Gastroesophageal sphincter (tissue), 4 donors: ENCODE data around the gene MRRF. TPM values are rescaled to one million over a fixed set of nuclear protein-coding genes. Genes with fewer than 3 reads are reported as not detected.
A peak's percentile ranks its signal among the peaks of the same experiment; 100 is the strongest.

Experiments used
- ATAC-seq: fragments of 150-250 bp; one replicate; pipeline ENCODE4 v1.9.1; 2016; ENCODE audit warnings: mild to moderate bottlenecking, moderate library complexity
- H3K27ac ChIP-seq, 4 donors: fragments of 200-600 bp; sonication (generic) in 3 of 4; 1 replicate in 3 of 4; 2 replicates in 1 of 4; pipeline ENCODE4 v1.5.1; 2016 to 2019
- H3K27me3 ChIP-seq: fragments of 200-600 bp; sonication (generic); one replicate; pipeline ENCODE4 v1.5.1; 2019
- H3K36me3 ChIP-seq, 2 donors: fragments of 200-600 bp; sonication (generic); one replicate each; pipeline ENCODE4 v1.5.1; 2019; ENCODE audit warnings: control low read depth in 1 of 2
- H3K4me1 ChIP-seq, 3 donors: fragments of 200-600 bp; sonication (generic); 1 replicate in 2 of 3; 2 replicates in 1 of 3; pipeline ENCODE4 v1.5.1; 2016 to 2019; ENCODE audit warnings: control low read depth in 2 of 3
- H3K4me3 ChIP-seq, 2 donors: fragments of 200-600 bp; sonication (generic); one replicate each; pipeline ENCODE4 v1.5.1; 2019; ENCODE audit warnings: mild to moderate bottlenecking in 1 of 2, moderate library complexity in 1 of 2
- H3K9me3 ChIP-seq, 3 donors: fragments of 200-600 bp; sonication (generic); one replicate each; pipeline ENCODE4 v1.5.1; 2017 to 2019; ENCODE audit warnings: control low read depth in 2 of 3
- EP300 ChIP-seq: sonication (generic); formaldehyde crosslinking; IDR thresholded peaks from one replicate; pipeline ENCODE4 v1.6.1; 2017; ENCODE audit warnings: antibody characterized with exemption, mild to moderate bottlenecking
- POLR2A ChIP-seq, 2 donors: fragments of 450-650 bp; IDR thresholded peaks; one replicate each; pipeline ENCODE4 v1.6.1; 2017; ENCODE audit warnings: antibody characterized with exemption in 2 of 2, mild to moderate bottlenecking in 2 of 2, moderate library complexity in 1 of 2
- POLR2AphosphoS5 ChIP-seq: sonication (generic); formaldehyde crosslinking; IDR thresholded peaks from one replicate; pipeline ENCODE4 v1.6.1; 2017; ENCODE audit warnings: antibody characterized with exemption
- WGBS, 2 donors: methylation state at CpG; one replicate each; pipeline ENCODE4 v1.1.5; 2018; ENCODE audit warnings: low coverage in 1 of 2; 5-methylcytosine and 5-hydroxymethylcytosine counted together
- total RNA-seq, 4 donors: library from RNA; depleted of rRNA; stranded (reverse); fragments of >200 nt; gene quantifications; one replicate each; pipeline ENCODE4 v1.1.0, GENCODE V29; 2016
- TF ChIP-seq, protein P1 (sequence below), 4 experiments: fragments of 200-600 bp in 2 of 4; fragments of 450-650 bp in 2 of 4; sonication (generic) in 1 of 4; IDR thresholded peaks; one replicate each; pipeline ENCODE4 v1.5.1; 2017 to 2019; ENCODE audit warnings: antibody characterized with exemption in 4 of 4, mild to moderate bottlenecking in 2 of 4, moderate library complexity in 2 of 4

Gene MRRF
- total RNA-seq, 4 donors from 2014 or later = 24.1 to 38.0 (median 29.7) TPM

DNA sequence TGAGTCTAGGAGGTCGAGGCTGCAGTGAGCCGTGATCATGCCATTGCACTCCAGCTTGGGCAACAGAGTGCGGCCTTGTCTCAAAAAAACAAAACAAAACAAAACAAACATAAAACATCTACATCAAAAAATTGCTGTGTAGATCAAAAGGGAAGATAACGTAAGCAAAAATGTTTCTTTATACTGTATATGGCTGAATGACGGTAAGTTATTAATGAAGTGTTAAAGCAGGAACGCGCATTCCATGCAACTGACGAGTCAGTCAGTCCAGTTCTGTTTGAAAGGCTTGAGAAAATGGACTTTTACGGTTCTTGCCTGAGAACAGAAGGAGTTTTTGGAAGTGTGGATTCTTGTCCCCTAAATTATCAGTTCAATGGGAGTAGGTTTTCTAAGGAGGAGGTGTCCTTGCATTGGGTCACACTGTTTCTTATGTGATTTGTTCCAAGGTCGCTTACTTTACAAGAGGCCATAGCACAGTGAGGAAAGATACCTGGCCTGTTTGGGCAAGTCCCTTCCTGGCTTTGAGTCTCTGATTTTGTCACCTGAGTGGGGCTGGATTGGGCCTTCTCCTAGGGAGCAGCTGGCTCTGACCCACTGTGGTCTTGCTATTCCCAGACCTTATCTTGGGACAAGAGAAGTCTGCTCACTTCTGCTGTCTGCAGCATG is 99.6 kb downstream of the MRRF start:
- H3K9me3 ChIP-seq = no peaks in the 10 kb centered on the region
- TF ChIP-seq EP300 (no peak), POLR2AphosphoS5 (no peak), POLR2A (IDR thresholded peaks at IDR 0.05) (no peak)
- TF ChIP-seq, protein P1, sequence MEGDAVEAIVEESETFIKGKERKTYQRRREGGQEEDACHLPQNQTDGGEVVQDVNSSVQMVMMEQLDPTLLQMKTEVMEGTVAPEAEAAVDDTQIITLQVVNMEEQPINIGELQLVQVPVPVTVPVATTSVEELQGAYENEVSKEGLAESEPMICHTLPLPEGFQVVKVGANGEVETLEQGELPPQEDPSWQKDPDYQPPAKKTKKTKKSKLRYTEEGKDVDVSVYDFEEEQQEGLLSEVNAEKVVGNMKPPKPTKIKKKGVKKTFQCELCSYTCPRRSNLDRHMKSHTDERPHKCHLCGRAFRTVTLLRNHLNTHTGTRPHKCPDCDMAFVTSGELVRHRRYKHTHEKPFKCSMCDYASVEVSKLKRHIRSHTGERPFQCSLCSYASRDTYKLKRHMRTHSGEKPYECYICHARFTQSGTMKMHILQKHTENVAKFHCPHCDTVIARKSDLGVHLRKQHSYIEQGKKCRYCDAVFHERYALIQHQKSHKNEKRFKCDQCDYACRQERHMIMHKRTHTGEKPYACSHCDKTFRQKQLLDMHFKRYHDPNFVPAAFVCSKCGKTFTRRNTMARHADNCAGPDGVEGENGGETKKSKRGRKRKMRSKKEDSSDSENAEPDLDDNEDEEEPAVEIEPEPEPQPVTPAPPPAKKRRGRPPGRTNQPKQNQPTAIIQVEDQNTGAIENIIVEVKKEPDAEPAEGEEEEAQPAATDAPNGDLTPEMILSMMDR (IDR thresholded peaks at IDR 0.05) = no peak
- H3K27me3 ChIP-seq = no peaks in the 10 kb centered on the region
- WGBS, 2 donors = 54 to 75% methylated on average over 7 to 10 of the region's 10 CpGs
- H3K27ac ChIP-seq = peak overlapping the region; percentile 57 to 89 (median 82)
- no peaks in the 10 kb centered on the region for H3K36me3 ChIP-seq
- ATAC-seq = no peak
- no peak overlapping the region for H3K4me3 ChIP-seq
- peaks cover 0 to 34% (median 6%) of the 10 kb centered on the region in 3 donors for H3K4me1 ChIP-seq

GRCh38 chr9:122364783-122365150 is 100.1 kb downstream of the MRRF start:
- ATAC-seq = peak; percentile 77
- TF ChIP-seq EP300 = no peak
- Histone ChIP-seq H3K27ac (peak overlapping the region; percentile 57 to 89 (median 82)), H3K9me3 (no peaks in the 10 kb centered on the region), H3K36me3 (no peaks in the 10 kb centered on the region), H3K27me3 (no peaks in the 10 kb centered on the region), H3K4me1 (peaks cover 0 to 34% (median 6%) of the 10 kb centered on the region in 3 donors), H3K4me3 (no peak overlapping the region)
- 57 to 77% methylated on average over 4 to 9 of the region's 10 CpGs for WGBS, 2 donors

DNA sequence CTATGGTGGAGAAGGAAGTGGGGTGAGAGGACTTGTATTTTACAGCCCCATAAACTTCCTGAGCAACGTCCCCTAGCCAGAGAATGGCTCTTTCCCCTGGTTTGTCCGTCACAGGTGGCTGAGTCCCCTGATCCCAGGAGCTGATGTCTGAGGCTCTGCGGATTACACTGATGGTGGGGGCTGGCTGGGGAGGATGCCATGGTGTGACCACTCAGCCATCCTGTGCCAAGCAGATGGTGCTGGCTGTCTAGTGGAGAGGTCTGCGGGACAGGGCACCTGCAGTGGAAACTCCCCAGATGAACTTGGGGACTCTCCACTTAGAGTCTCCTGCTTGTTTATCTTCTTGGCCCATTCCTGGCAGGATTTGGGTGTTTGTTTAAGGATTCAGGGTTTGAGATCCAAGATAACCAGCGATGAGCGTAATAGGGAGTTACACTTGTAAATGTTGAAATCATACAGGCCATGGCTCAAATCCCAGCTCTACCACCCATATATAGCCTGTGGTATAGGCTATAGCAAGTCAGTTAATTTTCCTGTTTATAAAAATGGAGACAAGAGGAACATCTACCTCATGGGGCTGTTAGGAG is 101.5 kb downstream of the MRRF start:
- Histone ChIP-seq H3K4me3 (no peak overlapping the region), H3K27me3 (no peaks in the 10 kb centered on the region), H3K27ac (peak overlapping the region in 3 of 4 donors; percentile 74 to 86 (median 78)), H3K36me3 (no peaks in the 10 kb centered on the region), H3K9me3 (no peaks in the 10 kb centered on the region), H3K4me1 (peaks cover 0 to 46% (median 12%) of the 10 kb centered on the region in 3 donors)
- ATAC-seq = no peak
- WGBS, 2 donors = 29 to 38% methylated on average over 3 to 4 of the region's 6 CpGs
- TF ChIP-seq, protein P1 (IDR thresholded peaks at IDR 0.05) = no peak
- no peak for TF ChIP-seq EP300
- TF ChIP-seq POLR2A (IDR thresholded peaks at IDR 0.05) = no peak
- no peak for TF ChIP-seq POLR2AphosphoS5

DNA sequence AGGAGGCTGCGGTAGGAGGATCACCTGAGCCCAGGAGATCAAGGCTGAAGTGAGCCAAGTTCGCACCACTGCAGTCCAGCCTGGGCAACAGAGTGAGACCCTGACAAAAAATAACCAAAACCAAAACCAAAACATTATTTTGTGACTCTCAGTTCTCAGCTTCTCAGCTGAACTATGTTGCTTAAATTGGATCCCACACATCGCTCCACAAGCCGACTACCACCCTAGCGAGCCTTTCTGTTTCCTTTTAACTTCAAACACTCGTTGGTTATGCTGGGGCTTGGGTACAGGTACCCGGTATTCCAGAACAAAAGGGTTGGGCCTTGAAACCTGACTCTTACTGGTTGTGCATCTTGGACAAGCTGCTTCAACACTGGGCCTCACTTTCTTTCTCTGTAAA is 102.4 kb downstream of the MRRF start:
- ATAC-seq = no peak
- H3K9me3 ChIP-seq = no peaks in the 10 kb centered on the region
- 92% methylated on average over 5 to 6 of the region's 7 CpGs for WGBS, 2 donors
- H3K27ac ChIP-seq = peak overlapping the region in 3 of 4 donors; percentile 74 to 86 (median 78)
- H3K36me3 ChIP-seq = no peaks in the 10 kb centered on the region
- H3K27me3 ChIP-seq = no peaks in the 10 kb centered on the region
- H3K4me1 ChIP-seq = peaks cover 0 to 55% (median 19%) of the 10 kb centered on the region in 3 donors
- no peak overlapping the region for H3K4me3 ChIP-seq
- TF ChIP-seq POLR2AphosphoS5 = no peak
- no peak for TF ChIP-seq POLR2A (IDR thresholded peaks at IDR 0.05)
- TF ChIP-seq, protein P1 (IDR thresholded peaks at IDR 0.05) = no peak
- no peak for TF ChIP-seq EP300

DNA sequence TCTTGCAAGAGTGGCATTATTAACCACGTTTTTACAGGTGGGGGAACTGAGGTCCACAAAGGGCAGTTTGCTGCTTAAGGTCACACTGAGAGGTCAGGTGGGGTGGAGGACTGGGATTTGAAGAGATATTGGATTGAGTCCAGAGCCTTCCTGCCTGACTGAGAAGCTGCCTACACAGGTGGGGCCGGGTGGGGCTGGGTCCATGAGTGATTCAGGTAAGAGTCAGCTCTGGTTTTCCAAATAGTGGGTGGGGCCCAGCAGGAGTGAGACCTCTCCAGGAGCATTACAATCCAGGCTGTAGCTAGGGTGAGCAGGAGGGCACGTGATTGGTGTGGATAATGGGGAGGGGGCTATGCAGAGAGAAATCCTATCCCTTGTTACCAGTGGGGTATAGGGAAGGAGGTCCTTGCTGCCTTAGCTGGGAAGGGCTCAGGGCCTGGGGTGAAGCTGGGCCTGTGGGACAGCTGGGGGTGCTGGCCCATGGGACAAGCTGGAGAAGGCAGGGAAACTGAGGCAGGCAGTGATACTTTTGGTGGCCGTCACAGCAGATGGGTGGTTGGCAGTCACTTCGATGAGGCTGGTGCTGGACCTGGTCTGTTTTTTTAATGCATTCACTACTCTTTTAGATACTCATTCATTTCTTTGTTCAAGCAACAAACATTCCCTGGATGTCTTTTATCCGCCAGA is 103.2 kb downstream of the MRRF start:
- Histone ChIP-seq H3K9me3 (no peaks in the 10 kb centered on the region), H3K27me3 (no peaks in the 10 kb centered on the region), H3K4me3 (no peak overlapping the region), H3K27ac (peak overlapping the region in 2 of 4 donors; percentile 18 to 86), H3K36me3 (no peaks in the 10 kb centered on the region), H3K4me1 (peaks cover 0 to 64% (median 24%) of the 10 kb centered on the region in 3 donors)
- TF ChIP-seq, protein P1 (IDR thresholded peaks at IDR 0.05) = no peak
- TF ChIP-seq EP300 (no peak), POLR2AphosphoS5 (no peak), POLR2A (IDR thresholded peaks at IDR 0.05) (no peak)
- WGBS, 2 donors = 73 to 83% methylated on average over 3 to 4 of the region's 6 CpGs
- no peak for ATAC-seq
